GM03348 (cell line): ENCODE data around the gene SYNJ1.
"Not testable (repeated sequence)": the region's sequence is repeated elsewhere in the genome, so short reads cannot be mapped to it uniquely, and the experiment has no call there.

Experiments used
- DNase-seq: peaks from one replicate; pipeline ENCODE4 v3.0.0; 2012; ENCODE audit warnings: low spot score

The SYNJ1 gene, protein sequence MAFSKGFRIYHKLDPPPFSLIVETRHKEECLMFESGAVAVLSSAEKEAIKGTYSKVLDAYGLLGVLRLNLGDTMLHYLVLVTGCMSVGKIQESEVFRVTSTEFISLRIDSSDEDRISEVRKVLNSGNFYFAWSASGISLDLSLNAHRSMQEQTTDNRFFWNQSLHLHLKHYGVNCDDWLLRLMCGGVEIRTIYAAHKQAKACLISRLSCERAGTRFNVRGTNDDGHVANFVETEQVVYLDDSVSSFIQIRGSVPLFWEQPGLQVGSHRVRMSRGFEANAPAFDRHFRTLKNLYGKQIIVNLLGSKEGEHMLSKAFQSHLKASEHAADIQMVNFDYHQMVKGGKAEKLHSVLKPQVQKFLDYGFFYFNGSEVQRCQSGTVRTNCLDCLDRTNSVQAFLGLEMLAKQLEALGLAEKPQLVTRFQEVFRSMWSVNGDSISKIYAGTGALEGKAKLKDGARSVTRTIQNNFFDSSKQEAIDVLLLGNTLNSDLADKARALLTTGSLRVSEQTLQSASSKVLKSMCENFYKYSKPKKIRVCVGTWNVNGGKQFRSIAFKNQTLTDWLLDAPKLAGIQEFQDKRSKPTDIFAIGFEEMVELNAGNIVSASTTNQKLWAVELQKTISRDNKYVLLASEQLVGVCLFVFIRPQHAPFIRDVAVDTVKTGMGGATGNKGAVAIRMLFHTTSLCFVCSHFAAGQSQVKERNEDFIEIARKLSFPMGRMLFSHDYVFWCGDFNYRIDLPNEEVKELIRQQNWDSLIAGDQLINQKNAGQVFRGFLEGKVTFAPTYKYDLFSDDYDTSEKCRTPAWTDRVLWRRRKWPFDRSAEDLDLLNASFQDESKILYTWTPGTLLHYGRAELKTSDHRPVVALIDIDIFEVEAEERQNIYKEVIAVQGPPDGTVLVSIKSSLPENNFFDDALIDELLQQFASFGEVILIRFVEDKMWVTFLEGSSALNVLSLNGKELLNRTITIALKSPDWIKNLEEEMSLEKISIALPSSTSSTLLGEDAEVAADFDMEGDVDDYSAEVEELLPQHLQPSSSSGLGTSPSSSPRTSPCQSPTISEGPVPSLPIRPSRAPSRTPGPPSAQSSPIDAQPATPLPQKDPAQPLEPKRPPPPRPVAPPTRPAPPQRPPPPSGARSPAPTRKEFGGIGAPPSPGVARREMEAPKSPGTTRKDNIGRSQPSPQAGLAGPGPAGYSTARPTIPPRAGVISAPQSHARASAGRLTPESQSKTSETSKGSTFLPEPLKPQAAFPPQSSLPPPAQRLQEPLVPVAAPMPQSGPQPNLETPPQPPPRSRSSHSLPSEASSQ (N-terminal part only)

DNA sequence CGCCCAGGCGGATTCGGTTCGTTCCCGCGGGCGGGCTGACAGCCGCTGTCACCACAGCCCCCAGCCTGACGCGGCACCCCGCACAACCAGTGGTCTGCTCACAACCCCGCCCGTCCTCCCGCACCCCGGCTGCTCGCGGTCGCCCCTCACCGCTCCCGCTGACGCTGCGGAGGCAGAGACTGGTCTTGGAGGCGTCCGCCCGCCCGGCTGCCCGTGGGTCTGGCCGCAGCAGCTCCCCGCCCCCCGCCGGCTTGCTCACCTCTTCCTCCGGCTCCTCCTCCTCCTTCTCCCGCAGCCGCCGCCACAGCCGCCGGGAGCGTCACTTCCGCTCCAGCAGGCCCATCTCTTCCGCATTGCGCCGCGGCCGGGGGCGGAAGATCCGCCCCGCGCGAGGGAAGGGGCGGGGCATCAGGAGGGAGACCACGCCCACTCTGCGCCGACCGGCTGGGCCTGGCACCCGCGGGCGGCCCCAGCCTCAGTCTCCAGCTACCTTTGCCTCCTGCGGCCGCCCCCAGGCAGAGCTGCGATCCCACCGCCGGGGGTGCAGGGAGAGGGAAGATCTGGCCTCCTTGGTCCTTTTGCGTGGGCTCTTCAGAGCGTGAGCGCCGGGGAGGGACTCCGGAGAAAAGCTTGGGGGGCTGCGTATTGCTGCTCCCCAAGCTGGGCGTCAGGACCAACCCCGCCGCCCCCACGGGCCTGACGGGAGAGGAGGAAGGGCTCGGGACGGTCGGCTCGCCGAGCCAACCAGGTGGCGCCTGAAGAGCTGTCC is at the start of gene SYNJ1:
TSS of gene SYNJ1 (minus strand) at position 327 of the 769 bp plus-strand sequence. CDS start 1,118 bp downstream, outside the sequence.
- peak; percentile 98 for DNase-seq

DNA sequence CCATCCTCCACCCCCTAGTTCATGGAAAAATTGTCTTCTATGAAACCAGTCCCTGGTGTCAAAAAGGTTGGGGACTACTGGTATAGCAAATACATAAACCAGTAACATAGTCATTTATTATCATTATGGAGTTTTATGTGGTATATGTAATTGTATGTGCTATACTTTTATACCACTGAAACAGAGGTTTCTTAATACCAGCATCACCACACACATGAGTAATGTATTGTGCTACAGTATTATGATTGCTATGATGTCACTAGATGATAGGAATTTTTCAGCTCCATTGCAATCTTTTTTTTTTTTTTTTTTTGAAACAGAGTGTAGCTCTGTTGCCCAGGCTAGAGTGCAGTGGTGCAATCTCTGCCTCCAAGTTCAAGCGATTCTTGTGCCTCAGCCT is 49.5 kb upstream of the SYNJ1 start:
- no peak for DNase-seq

DNA sequence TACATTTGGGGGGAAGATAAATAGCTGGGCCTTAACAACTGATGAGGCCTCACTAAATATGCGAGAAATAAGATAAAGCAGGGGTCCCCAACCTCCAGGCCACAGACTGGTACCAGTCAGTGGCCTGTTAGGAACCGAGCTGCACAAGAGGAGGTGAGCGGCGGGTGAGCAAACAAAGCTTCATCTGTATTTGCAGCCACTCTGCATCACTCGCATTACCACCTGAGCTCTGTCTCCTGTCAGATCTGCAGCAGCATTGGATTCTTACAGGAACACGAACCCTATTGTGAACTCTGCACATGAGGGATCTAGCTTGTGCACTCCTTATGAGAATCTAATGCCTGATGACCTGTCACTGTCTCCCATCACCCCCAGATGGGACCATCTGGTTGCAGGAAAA is 48.9 kb upstream of the SYNJ1 start:
- DNase-seq, result no peak

DNA sequence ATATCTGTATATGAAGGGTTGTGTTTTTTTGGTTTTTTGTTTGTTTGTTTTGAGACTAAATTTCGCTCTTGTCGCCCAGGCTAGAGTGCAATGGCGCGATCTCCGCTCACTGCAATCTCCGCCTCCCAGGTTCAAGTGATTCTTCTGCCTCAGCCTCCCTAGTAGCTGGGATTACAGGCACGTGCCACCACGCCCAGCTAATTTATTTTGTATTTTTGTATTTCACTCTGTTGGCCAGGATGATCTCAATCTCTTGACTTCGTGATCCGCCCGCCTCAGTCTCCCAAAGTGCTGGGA is 45.2 kb upstream of the SYNJ1 start:
- not testable (repeated sequence) for DNase-seq

DNA sequence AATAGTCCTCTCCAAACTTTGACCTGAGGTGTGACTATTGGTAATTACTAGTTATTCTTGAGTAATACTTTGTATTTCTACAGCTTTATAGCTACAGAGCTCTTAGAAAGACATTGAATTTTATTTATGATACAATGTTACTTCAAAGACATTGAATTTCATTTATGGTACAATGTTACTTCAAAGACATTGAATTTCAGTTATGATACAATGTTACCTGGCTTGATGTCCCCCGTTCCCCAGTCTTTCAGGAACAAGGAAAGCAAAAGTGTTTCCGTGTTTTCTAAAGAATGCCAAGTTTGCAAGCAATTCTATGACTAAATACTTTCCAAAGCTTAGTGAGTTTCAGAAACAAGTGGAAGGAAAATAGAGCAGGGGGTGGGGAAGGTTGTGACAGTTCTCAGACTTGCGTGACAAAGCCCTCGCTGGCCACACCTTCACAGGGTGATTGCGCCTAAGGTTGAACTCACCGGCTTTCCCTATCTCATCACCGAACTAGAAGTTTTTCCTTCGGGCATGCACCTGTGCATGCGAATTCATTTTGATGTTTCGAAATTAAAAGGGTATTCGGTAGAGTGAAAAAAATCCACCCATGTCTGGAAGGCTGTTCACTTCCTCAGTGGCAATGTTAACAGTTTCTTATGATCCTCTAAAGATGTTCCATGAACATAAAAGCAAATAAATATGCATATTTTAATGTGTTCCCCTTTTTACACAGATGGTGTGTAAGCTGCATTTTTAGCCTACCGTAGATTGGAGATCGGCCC is 44.7 kb upstream of the SYNJ1 start:
- DNase-seq, result peak; percentile 36

GRCh38 chr21:32770871-32771523 is 43.2 kb upstream of the SYNJ1 start:
- peak; percentile 81 for DNase-seq

GRCh38 chr21:32768530-32768929 is 40.7 kb upstream of the SYNJ1 start:
- no peak for DNase-seq

- DNase-seq, result no peak
These were observed 37.2 kb upstream of the SYNJ1 start for GRCh38 chr21:32765058-32765457.

- no peak for DNase-seq
These were observed 36.4 kb upstream of the SYNJ1 start for GRCh38 chr21:32764186-32764585.

GRCh38 chr21:32757804-32758203 is 30.0 kb upstream of the SYNJ1 start:
- no peak for DNase-seq

DNA sequence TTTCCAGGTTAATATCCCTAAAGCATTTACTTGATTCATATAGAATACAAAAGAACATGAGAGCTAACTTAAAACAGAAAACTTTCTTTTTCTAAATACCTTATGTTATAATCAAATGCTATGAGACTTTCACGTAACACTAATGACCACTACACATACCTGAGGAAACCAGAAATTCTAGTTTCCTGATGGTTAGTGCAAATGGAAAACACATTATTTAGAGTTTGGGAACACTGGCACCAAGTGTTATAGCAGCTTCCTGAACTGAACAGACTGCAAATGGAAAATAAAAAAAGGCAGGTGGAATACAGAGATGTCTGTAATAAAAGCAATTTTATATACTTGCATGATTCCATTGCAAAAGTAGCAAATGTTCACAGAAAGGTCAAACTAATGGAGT is 28.3 kb upstream of the SYNJ1 start:
- no peak for DNase-seq

- no peak for DNase-seq
These were observed 26.2 kb upstream of the SYNJ1 start for GRCh38 chr21:32753818-32754585.

DNA sequence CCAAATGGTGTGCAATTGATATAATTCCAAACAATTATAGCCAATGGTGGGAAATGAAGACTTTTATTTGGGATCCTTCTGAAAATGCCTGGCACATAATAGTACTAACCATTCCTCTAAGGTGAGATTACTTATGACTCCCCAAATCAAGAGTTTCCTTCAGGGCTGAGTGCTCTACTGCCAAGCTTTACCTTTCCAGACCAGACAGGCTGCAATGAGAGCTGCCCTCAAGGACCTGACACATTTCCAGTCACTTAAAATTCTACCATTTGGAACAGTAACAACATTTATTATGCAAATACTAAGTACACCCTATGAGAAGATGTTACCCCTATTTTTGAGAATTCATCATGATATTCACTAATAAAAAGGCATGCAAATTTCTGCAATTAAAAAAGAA is 22.6 kb upstream of the SYNJ1 start:
- DNase-seq, result no peak

GRCh38 chr21:32749662-32750061 is 21.8 kb upstream of the SYNJ1 start:
- no peak for DNase-seq

DNA sequence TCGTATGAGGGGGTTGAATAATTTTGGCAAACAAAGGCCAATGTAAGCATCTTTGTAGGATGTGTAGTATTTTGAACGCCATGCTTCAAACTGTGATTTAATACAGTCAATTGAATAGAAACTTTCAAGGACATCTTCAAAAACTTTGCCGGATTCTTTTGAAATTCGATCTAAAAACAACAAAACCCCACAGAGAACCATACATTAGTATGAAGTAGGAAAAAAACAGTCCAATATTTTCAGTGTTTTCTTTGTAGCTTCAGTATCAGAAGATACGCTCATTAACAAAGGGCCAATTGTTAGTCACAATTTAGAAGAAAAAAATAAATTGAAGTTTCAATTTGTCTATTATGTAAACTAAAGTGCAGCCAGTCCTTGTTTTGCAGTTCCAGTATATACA is 20.7 kb upstream of the SYNJ1 start:
- DNase-seq, result no peak

- no peak for DNase-seq
These were observed 19.6 kb upstream of the SYNJ1 start for GRCh38 chr21:32747396-32747795.

DNA sequence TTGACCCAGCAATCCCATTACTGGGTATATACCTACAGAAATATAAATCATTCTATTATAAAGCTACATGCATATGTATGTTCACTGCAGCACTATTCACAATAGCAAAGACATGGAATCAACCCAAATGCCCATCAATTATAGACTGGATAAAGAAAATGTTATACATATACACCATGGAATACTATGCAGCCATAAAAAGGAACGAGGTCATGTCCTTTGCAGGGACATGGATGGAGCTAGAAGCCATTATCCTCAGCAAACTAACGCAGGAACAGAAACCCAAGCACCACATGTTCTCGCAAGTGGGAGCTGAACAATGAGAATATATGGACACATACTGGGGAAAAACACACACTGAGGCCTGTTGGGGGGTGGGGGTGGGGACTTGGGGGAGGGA is 18.9 kb upstream of the SYNJ1 start:
- DNase-seq, result not testable (repeated sequence)

GRCh38 chr21:32742396-32742795 is 14.6 kb upstream of the SYNJ1 start:
- DNase-seq, result no peak

DNA sequence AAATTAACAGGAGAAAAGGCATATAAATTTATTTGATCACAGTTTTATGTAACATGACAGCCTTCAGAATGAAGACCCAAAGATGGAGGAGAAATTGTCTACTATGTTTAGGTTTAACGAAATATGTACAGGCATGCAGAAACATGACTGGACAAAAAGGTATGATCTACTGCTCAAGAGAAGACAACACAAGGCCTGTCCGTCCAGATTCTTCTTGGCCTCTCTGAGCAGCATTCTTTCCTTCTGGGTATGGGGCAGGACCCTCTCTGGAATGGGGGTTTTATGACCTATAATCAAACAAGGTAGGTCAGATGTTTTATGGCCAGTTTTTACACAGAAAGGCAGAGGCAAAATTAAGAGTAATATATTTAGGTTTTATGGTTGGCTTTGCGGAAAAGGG is 13.5 kb upstream of the SYNJ1 start:
- no peak for DNase-seq

- no peak for DNase-seq
These were observed 12.1 kb upstream of the SYNJ1 start for GRCh38 chr21:32739946-32740345.
